HG02870 (cell line): ENCODE data around the gene SMC1B.

Experiments
- ATAC-seq: cut with Tn5 transposase; IDR thresholded peaks from one replicate; pipeline ENCODE4 v1.9.1; 2021; ENCODE audit warnings: mild to moderate bottlenecking, moderate library complexity; ENCODE audit not compliant: unreplicated experiment

SMC1B gene

GRCh38 chr22:45322873-45323525 is 90.4 kb downstream of the SMC1B start:
- ATAC-seq: no peak

GRCh38 chr22:45321827-45322226 is 91.6 kb downstream of the SMC1B start:
- no peak for ATAC-seq

- no peak for ATAC-seq
Observed at GRCh38 chr22:45320357-45320976, 92.9 kb downstream of the SMC1B start.

GRCh38 chr22:45319324-45319685 is 94.1 kb downstream of the SMC1B start:
- ATAC-seq: no peak

GRCh38 chr22:45318558-45319323 is 94.7 kb downstream of the SMC1B start:
- ATAC-seq: no peak

GRCh38 chr22:45318168-45318557 is 95.2 kb downstream of the SMC1B start:
- no peak for ATAC-seq

- ATAC-seq: no peak
Observed at GRCh38 chr22:45317551-45318167, 95.7 kb downstream of the SMC1B start.

- ATAC-seq: no peak
Observed at GRCh38 chr22:45316796-45317526, 96.4 kb downstream of the SMC1B start.

- no peak for ATAC-seq
Observed at GRCh38 chr22:45314786-45315185, 98.6 kb downstream of the SMC1B start.

- ATAC-seq: no peak
Observed at GRCh38 chr22:45314054-45314721, 99.2 kb downstream of the SMC1B start.

- ATAC-seq: no peak
Observed at GRCh38 chr22:45312856-45313255, 100.5 kb downstream of the SMC1B start.

- ATAC-seq: no peak
Observed at GRCh38 chr22:45312415-45312814, 101.0 kb downstream of the SMC1B start.

GRCh38 chr22:45310977-45311531 is 102.3 kb downstream of the SMC1B start:
- no peak for ATAC-seq

- no peak for ATAC-seq
Observed at GRCh38 chr22:45310331-45310976, 102.9 kb downstream of the SMC1B start.

- ATAC-seq: peak; percentile 73
Observed at GRCh38 chr22:45309422-45310227, 103.8 kb downstream of the SMC1B start, which contains the start of gene FAM118A. FAM118A (plus strand) TSS chr22:45309934; CDS start chr22:45322380, 12,446 bp downstream.

- no peak for ATAC-seq
Observed at GRCh38 chr22:45308957-45309421, 104.4 kb downstream of the SMC1B start.

- no peak for ATAC-seq
Observed at GRCh38 chr22:45308391-45308956, 104.9 kb downstream of the SMC1B start.

- no peak for ATAC-seq
Observed at GRCh38 chr22:45306139-45306538, 107.3 kb downstream of the SMC1B start.
